ENCODE results near the gene APOLD1.

DNA sequence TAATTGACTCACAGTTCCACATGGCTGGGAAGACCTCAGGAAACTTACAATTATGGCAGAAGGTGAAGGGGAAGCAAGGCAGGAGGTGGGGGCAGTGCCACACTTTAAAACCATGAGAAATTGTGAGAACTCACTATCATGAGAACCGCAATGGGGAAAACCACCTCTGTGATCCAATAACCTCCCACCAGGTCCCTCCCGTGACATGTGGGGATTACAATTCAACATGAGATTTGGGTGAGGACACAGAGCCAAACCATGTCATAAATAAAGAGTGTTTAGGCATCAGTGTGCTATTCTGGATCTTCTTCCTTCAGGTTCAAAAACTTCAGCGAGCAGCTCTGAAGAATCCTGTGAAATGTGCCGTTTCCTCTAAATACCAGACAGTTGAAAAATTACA, 37.4 kb downstream of the APOLD1 start:
- TF ChIP-seq, protein P1, sequence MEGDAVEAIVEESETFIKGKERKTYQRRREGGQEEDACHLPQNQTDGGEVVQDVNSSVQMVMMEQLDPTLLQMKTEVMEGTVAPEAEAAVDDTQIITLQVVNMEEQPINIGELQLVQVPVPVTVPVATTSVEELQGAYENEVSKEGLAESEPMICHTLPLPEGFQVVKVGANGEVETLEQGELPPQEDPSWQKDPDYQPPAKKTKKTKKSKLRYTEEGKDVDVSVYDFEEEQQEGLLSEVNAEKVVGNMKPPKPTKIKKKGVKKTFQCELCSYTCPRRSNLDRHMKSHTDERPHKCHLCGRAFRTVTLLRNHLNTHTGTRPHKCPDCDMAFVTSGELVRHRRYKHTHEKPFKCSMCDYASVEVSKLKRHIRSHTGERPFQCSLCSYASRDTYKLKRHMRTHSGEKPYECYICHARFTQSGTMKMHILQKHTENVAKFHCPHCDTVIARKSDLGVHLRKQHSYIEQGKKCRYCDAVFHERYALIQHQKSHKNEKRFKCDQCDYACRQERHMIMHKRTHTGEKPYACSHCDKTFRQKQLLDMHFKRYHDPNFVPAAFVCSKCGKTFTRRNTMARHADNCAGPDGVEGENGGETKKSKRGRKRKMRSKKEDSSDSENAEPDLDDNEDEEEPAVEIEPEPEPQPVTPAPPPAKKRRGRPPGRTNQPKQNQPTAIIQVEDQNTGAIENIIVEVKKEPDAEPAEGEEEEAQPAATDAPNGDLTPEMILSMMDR (conservative IDR thresholded peaks at IDR 0.05; ENCODE audit: low read length) = no peak
- TF ChIP-seq EZH2phosphoT487 (IDR thresholded peaks at IDR 0.05; ENCODE audit: borderline replicate concordance, low read depth, low read length) = no peak
